ENCODE results near the gene MX1.

DNA sequence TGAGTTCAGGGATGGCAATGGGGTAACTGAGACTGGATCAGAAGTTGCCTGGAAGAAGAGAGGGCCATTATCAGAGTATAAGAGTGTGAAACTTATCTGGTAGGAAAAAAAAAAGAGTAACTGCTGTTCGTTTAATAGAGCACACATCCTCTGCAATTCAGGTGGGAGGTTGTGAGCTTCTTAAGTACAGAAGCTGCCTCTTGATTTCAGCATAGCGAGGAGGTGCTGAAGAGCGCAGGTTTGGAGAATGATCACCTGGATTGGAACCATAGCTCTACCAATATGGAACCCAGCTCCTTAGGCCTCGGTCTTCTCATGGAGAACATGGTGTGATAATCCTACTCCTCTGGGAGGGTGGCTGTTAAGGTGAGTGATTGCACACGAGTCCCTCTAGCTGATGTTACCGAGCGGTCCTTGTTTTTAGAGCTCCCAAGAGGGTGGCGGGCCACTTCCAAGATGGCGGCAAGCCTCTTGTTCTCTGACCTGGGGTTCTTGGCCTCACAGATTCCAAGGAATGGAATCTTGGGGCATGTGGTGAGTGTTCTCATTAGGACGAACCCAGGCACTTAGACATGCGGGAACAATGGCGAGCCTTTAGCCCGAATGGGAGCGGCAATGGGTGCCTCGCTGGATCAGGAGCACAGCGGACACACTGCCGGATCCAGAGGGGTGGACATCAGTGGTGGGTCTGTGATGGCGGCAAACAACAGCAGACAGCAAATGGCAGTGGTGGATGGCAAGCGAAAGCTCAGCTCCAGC lies 3.3 kb upstream of the MX1 start:
- TF ChIP-seq ZKSCAN1 (IDR thresholded peaks at IDR 0.05; ENCODE audit: low read length) (no peak), ESRRA (CRISPR knock-in tag; IDR thresholded peaks at IDR 0.05; ENCODE audit: low read depth) (no peak), RFX5 (IDR thresholded peaks at IDR 0.05; ENCODE audit: low read depth, low read length) (no peak), POLR2AphosphoS5 (IDR thresholded peaks at IDR 0.05; ENCODE audit: low read depth, low read length) (no peak), ZSCAN20 (CRISPR knock-in tag; IDR thresholded peaks at IDR 0.05; ENCODE audit: borderline replicate concordance) (no peak), SIN3B (IDR thresholded peaks at IDR 0.05; ENCODE audit: low read length) (no peak), ZNF263 (CRISPR knock-in tag; IDR thresholded peaks at IDR 0.05) (no peak), HOXA9 (CRISPR knock-in tag; IDR thresholded peaks at IDR 0.05; ENCODE audit: borderline replicate concordance) (no peak), YY1 (IDR thresholded peaks at IDR 0.05; ENCODE audit: insufficient read depth, insufficient replicate concordance, low read depth, low read length) (no peak), STAT5B (CRISPR knock-in tag; IDR thresholded peaks at IDR 0.05) (no peak)
- TF ChIP-seq, protein P1, sequence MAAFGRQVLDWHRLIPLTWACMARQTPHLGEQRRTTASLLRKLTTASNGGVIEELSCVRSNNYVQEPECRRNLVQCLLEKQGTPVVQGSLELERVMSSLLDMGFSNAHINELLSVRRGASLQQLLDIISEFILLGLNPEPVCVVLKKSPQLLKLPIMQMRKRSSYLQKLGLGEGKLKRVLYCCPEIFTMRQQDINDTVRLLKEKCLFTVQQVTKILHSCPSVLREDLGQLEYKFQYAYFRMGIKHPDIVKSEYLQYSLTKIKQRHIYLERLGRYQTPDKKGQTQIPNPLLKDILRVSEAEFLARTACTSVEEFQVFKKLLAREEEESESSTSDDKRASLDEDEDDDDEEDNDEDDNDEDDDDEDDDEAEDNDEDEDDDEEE (CRISPR knock-in tag; IDR thresholded peaks at IDR 0.05), result no peak

Measured in HepG2 (cell line).